GM04503 (cell line): ENCODE measurements around the gene SLIT3.

ENCODE experiments used
- DNase-seq: peaks from one replicate; pipeline ENCODE4 v3.0.0-alpha.2; 2012; ENCODE audit warnings: low read depth

Gene SLIT3

DNA sequence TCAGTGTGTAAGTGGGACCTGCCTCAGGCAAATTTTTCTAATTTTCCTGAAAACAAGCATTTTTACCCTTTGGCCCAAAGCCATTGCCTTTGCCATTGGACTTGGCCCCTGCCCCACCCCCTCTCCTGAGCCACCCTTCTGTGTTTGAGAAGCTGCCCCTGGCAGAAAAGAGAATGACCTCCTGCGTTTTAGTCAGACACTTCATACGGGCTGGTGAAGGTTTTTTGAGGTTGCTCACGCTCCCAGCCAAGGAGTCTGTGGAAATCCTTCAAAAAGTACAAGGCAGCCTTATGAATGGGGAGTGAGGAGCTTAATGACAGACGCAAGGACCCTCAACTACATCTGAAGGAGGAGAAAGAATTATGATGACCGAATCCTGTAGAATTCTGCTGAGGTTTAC, 308.9 kb downstream of the SLIT3 start:
- DNase-seq, result no peak

DNA sequence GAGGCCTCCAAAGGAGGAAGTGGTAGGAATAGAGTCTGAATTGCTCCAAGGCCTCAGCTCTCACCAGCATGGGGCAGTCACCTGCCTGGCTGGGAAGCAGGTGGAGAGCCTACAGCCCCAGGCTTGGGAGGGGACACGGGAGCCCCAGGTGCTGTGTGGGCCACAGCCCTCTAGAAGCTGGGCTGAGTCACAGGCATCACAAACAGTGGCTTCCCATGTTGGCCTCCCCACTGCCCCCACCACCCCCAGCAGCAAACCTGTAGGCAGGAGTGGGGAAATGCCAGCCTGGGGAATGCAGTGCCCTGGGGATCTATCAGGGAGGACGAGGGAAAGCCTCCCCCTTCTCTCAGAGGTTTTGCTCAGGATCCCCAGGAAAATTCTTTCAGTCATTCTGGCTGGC, 309.6 kb downstream of the SLIT3 start:
- no peak for DNase-seq

GRCh38 chr5:168990679-168991078, 310.3 kb downstream of the SLIT3 start:
- DNase-seq, result no peak

DNA sequence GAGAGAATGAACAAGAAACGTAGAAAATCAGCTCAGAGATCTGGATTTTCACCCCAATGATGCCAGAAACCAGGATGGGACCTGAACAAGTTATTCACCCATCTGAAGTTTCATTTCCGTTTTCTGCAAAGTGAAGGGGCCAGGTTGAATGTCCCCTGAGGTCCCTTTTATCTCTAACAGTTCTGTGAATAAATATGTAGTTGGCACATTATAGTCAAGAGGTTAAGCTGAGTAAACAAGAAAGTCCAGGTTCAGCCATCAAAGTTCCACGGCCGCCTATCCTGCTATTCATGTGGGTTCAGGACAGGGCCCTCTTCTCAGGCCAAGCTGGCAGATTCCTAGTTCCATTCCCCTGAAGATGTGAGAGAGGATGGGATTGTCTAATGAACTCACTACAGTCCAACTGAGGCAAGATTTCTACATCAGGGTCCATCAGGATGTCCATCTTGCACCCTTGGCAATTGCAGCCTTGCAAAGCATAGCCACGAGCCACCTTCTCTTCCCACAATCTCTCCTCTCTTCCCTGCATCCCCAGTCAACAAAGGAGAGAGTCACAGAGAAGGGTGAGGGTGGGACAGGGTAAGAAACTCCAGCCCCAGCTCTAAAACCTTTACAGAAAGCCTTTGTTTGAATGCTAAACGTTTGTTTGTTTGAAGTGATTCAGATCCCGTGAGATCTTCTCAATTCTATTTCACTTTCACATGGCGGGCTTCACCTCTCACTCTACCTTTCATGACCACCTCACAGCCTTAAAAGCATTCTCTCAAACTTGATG, 311.0 kb downstream of the SLIT3 start:
- DNase-seq, result no peak

DNA sequence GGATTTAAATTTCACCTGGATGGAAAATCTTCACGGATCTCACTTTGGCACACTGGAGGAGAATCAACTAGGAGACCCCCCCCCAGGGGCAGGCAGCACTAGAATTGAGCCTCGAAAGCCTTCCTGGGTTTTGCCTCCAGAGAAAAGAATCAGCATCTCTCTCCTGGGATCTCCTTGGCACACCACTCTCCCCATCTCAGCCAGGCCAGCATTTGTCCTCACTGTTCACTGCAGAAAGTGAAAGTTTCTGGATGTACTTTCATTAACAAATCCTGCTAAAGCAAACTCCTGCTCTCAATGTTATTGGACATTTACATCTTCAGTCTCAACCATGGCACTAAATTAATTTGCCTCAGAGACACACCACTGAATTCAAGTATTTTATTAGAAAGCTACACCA, 312.2 kb downstream of the SLIT3 start:
- no peak for DNase-seq

GRCh38 chr5:168987543-168988300, 313.2 kb downstream of the SLIT3 start:
- DNase-seq, result no peak

DNA sequence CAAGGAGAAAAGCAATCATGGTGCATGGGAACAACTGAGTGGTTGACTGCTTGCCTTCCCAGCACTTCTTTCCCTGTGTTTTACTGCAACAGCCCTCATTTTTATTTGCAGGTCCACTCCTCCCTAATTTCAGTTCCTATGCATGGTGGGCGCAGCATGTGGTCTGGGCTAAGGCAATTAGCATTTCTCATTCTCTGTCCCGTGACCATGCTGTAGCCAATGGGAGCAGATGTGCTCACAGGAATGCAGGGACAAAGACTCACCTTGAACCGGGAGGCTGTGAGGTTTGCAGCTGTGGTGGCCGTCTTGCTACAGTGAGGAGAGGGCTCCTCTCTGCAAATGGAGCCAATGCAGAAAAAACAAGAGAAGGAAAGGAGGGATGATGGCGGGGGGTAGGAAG, 315.5 kb downstream of the SLIT3 start:
- no peak for DNase-seq

- no peak for DNase-seq
These were observed 316.7 kb downstream of the SLIT3 start for GRCh38 chr5:168984135-168984675.

- no peak for DNase-seq
These were observed 321.8 kb downstream of the SLIT3 start for GRCh38 chr5:168979135-168979534.

DNA sequence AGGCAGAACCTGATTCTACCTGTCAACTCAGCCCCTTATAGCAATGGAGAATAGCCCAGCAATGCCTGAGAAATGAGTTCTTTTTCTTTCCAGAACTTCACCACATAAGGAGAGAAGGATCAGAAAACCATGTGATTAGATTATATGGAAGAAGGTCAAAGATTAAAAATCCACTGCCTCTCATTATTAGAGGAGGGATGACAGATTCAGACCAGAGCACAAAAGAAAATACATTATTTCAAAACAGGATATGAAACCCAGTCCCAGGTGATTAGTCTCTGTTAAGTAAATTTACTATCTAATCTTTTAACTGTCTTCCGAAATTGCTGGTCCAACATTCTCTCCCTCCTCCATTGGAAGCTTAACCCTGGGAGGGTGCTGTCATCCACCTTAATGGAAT, 322.4 kb downstream of the SLIT3 start:
- no peak for DNase-seq

DNA sequence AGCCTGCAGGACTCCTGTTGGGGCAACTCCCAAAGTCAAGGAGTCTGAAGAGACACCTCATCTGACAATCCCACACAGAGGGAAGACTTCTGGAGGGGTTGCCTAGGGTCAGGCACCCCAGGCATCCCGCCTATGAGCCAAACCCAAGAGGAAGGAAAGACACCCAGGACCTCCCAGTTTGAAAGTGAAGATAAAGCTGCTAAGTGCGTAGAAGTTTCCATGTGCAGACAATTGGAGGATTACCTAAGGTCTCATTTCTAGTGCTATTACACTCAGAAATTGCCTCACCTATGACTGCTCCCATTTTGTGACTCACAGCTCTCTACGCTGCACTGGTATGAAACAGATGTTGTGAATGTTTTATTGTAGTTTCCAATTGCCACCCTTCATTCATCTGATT, 322.9 kb downstream of the SLIT3 start:
- DNase-seq, result peak; percentile 43

GRCh38 chr5:168976311-168976970, 324.5 kb downstream of the SLIT3 start:
- peak; percentile 70 for DNase-seq

DNA sequence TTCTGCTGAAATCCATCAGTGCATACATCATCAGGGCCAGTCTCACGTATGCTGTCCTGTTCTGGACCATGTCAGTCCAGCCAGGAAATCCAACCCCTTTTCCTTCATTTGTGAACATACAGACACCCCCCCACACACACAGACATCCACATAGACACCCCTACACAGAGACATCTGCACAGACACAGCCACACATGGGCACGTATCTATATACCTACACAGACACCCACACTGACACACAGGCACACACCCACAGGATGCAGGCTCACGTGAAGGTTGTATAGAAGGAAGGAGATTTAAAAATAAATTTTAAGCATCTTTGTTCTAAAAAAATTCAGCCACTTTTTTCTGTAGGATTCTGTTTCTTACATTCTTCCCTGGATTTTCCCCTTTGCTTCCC, 325.6 kb downstream of the SLIT3 start:
- no peak for DNase-seq

DNA sequence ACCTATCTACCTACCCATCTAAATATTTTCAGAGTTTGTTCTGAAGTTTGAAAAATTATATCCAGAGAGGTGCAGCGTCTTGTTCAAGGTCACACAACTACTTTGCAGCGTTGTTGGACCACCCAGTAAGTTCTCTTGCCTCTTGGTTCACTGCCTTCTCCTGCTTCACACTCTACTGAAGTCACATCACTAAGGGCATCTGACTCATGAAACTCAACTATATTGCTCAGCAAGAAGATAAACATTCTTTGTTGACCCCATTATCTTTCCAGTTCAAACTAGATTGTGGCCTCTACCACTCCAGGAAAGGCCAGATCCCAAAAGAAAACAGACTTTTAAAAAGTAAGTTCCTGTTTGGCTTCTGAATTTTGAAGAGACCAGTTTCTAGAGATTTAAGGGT, 326.9 kb downstream of the SLIT3 start:
- no peak for DNase-seq

DNA sequence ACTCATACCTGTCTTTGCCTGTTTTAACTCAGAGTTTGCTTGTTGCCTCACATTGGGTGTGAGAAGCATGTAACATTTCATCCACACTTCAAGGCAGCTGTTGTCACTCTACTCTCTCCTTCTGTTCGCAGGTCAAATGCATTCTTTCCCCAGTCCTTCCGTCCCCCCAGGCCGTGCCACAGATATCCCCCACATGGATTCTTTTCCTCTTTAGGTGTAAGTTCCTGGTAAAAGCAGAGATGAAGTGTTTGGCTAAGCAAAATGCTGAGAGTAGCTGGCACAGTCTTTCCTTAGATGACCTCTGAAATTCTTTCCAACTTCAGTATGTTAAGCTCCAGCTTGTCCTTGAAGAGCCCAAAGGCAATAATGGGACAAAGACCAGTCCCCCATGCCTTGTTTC, 328.2 kb downstream of the SLIT3 start:
- DNase-seq, result no peak

DNA sequence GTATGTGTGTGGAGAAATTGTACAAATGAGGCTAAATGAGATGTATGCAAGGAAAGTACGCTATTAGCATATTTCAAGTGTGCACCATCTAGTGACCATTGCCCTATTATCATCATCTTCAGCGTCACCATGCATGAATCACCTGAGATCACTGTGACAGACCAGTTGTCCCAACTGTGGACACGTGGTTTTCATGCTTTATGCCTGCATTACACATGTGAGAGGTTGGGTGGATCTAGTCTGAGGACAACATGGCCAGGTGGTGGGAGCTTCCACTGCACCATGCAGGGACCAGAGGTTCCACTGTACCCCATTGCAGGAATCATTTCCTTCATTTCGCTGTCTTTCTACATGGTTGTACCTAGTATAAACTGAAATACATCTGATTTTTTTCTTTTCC, 329.8 kb downstream of the SLIT3 start:
- DNase-seq, result no peak

GRCh38 chr5:168969326-168969886, 331.5 kb downstream of the SLIT3 start:
- no peak for DNase-seq

DNA sequence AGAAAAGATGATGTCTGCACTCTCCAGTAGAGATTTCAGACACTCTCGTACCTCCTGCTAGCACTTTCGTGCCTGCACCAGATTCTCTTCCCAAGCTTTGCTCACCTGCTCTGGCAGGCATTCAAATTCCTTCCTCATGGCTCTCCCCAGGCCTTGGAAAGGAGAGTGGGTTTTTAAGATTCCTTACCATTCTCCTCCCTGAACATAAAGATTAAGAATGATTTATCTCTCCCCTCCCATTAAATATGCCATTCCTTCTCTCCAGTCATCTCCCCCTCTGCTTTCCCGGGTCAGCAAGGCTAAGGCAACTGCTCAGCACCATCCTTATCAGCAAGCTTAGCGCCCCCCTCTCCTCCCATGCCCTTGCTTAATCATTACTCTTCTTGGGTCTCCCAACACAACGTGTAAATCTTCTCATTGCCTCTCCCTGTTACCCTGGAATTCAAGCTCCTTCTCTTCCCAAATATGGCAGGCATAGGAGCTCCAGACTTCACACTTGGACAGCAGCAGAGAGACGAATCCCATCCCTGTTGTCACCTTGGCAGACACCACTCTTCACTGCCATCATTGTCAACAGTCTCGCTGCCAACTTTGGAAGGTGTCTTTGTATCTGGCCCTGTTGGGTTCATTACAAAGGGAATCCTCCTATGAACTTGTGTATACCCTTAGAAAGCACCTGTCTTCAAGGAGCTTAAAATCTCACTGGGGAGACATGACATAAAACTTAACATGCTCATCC, 332.9 kb downstream of the SLIT3 start:
- no peak for DNase-seq

- no peak for DNase-seq
These were observed 335.3 kb downstream of the SLIT3 start for GRCh38 chr5:168965638-168966037.

- DNase-seq, result no peak
These were observed 336.8 kb downstream of the SLIT3 start for GRCh38 chr5:168964182-168964581.

- DNase-seq, result no peak
These were observed 338.6 kb downstream of the SLIT3 start for GRCh38 chr5:168962306-168962705.

DNA sequence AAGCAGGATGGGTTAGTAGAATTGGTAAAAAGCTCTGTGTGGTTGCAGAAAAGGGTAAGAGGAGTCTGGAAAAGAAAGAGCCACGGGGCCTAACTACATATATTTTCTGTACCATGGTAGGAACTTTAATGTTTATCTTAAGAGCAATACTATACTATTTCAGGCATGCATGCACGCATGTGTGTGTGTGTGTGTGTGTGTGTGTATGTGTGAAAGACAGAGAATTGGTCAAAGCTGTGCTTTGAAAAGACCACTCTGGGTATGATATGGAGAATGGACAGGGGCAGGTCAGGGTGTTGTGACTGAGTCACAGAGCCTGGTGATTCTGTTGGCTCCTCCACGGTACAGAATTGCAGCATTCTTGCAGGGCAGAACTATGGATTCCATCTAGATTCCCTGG, 339.3 kb downstream of the SLIT3 start:
- no peak for DNase-seq
